Activated CD4-positive, alpha-beta memory T cell treated with anti-CD3 and anti-CD28 coated beads, Interleukin-2, amount 10 ng/mL, durations not matched to agents 7 days and 5 days (primary cell): ENCODE results near the gene NEU3. TPM values are rescaled to one million over a fixed set of nuclear protein-coding genes. Genes with fewer than 3 reads are reported as not detected.
"Not testable (repeated sequence)": the region's sequence is repeated elsewhere in the genome, so short reads cannot be mapped to it uniquely, and the experiment has no call there.

Source experiments
- CTCF ChIA-PET: fragments of 350-600 bp; sonication (Branson Sonifier 250); formaldehyde crosslinking; loops from one replicate; lab custom pipeline; 2021; ENCODE audit warnings: antibody characterized with exemption, inconsistent platforms; lab: Charles Lee
- POLR2A ChIA-PET: fragments of 350-600 bp; sonication (Branson Sonifier 250); formaldehyde crosslinking; loops from one replicate; lab custom pipeline; 2021; ENCODE audit warnings: antibody characterized with exemption; lab: Charles Lee
- DNase-seq: peaks from one replicate; pipeline ENCODE4 v3.0.0-alpha.2; 2020
- H3K27ac Mint-ChIP-seq: one replicate; pipeline ENCODE4 v1.8.0; 2021; ENCODE audit warnings: mild to moderate bottlenecking, mixed read lengths
- H3K27me3 Mint-ChIP-seq: one replicate; pipeline ENCODE4 v1.8.0; 2021; ENCODE audit warnings: mixed read lengths
- H3K36me3 Mint-ChIP-seq: one replicate; pipeline ENCODE4 v1.8.0; 2021; ENCODE audit warnings: low read depth, mixed read lengths
- H3K4me1 Mint-ChIP-seq: one replicate; pipeline ENCODE4 v1.8.0; 2021; ENCODE audit warnings: mixed read lengths
- H3K4me3 Mint-ChIP-seq: one replicate; pipeline ENCODE4 v1.8.0; 2021; ENCODE audit warnings: mild to moderate bottlenecking, mixed read lengths
- H3K9me3 Mint-ChIP-seq: one replicate; pipeline ENCODE4 v1.8.0; 2021; ENCODE audit warnings: mixed read lengths
- total RNA-seq, 2 experiments: library from RNA; stranded (reverse); gene quantifications; one replicate each; pipeline ENCODE4 v1.2.3, GENCODE V29; 2021

Gene NEU3
- total RNA-seq, 2 experiments from 2014 or later = 11.5 to 12.6 TPM

- Mint-ChIP-seq H3K4me1 (peaks cover 3% of the 10 kb centered on the region), H3K36me3 (no peaks in the 10 kb centered on the region), H3K27me3 (no peaks in the 10 kb centered on the region), H3K27ac (no peak overlapping the region), H3K9me3 (no peaks in the 10 kb centered on the region), H3K4me3 (no peak overlapping the region)
- ChIA-PET CTCF (interaction anchor here (4.0 kb wide), 1 partner anchor 103 kb away, joined by 31 read pairs; no protein-coding TSS in a partner anchor), POLR2A (no interaction called here)
- no peak for DNase-seq
Measured at GRCh38 chr11:75033916-75034315, 45.2 kb downstream of the NEU3 start.

GRCh38 chr11:75035256-75035655 lies 46.5 kb downstream of the NEU3 start:
- Mint-ChIP-seq H3K4me3 (no peak overlapping the region), H3K36me3 (no peaks in the 10 kb centered on the region), H3K4me1 (peaks cover 3% of the 10 kb centered on the region), H3K27me3 (no peaks in the 10 kb centered on the region), H3K27ac (no peak overlapping the region), H3K9me3 (no peaks in the 10 kb centered on the region)
- ChIA-PET CTCF (interaction anchor here (1.3 to 1.7 kb wide), 2 partner anchors 13 to 108 kb away, joined by 3 to 5 read pairs; no protein-coding TSS in a partner anchor), POLR2A (no interaction called here)
- DNase-seq = no peak

GRCh38 chr11:75035911-75036565 lies 47.3 kb downstream of the NEU3 start:
- Mint-ChIP-seq H3K27me3 (peaks cover under 1% of the 10 kb centered on the region), H3K4me1 (peaks cover 3% of the 10 kb centered on the region), H3K36me3 (no peaks in the 10 kb centered on the region), H3K4me3 (no peak overlapping the region), H3K27ac (no peak overlapping the region), H3K9me3 (no peaks in the 10 kb centered on the region)
- no peak for DNase-seq
- POLR2A ChIA-PET = interaction anchor here (0.7 kb wide), 1 partner anchor 22 kb away, joined by 3 read pairs; no protein-coding TSS in a partner anchor
- CTCF ChIA-PET = interaction anchor here (1.1 to 1.7 kb wide), 3 partner anchors 13 to 206 kb away, joined by 3 to 5 read pairs (median 3); no protein-coding TSS in a partner anchor

GRCh38 chr11:75040167-75040770 lies 51.5 kb downstream of the NEU3 start:
- ChIA-PET CTCF (no interaction called here), POLR2A (no interaction called here)
- Mint-ChIP-seq H3K27ac (no peak overlapping the region), H3K4me1 (peaks cover 3% of the 10 kb centered on the region), H3K9me3 (no peaks in the 10 kb centered on the region), H3K36me3 (no peaks in the 10 kb centered on the region), H3K4me3 (no peak overlapping the region), H3K27me3 (peaks cover 12% of the 10 kb centered on the region)
- DNase-seq = no peak

- Mint-ChIP-seq H3K9me3 (no peaks in the 10 kb centered on the region), H3K4me1 (no peaks in the 10 kb centered on the region), H3K4me3 (no peak overlapping the region), H3K36me3 (no peaks in the 10 kb centered on the region), H3K27me3 (peaks cover 12% of the 10 kb centered on the region), H3K27ac (no peak overlapping the region)
- POLR2A ChIA-PET = no interaction called here
- CTCF ChIA-PET = no interaction called here
- no peak for DNase-seq
Measured at GRCh38 chr11:75041263-75041662, 52.5 kb downstream of the NEU3 start.

- H3K27ac Mint-ChIP-seq, H3K9me3 Mint-ChIP-seq, DNase-seq, POLR2A ChIA-PET, H3K36me3 Mint-ChIP-seq, H3K4me1 Mint-ChIP-seq, H3K4me3 Mint-ChIP-seq, CTCF ChIA-PET: not testable (repeated sequence)
- H3K27me3 Mint-ChIP-seq = peaks cover 12% of the 10 kb centered on the region
Measured at GRCh38 chr11:75041821-75042220, 53.1 kb downstream of the NEU3 start.

GRCh38 chr11:75044381-75045170 lies 55.8 kb downstream of the NEU3 start:
- H3K27me3 Mint-ChIP-seq = peaks cover 18% of the 10 kb centered on the region
- POLR2A ChIA-PET, H3K36me3 Mint-ChIP-seq, H3K27ac Mint-ChIP-seq, H3K4me3 Mint-ChIP-seq, H3K9me3 Mint-ChIP-seq, CTCF ChIA-PET, H3K4me1 Mint-ChIP-seq, DNase-seq: not testable (repeated sequence)

- H3K9me3 Mint-ChIP-seq, H3K27ac Mint-ChIP-seq, DNase-seq, CTCF ChIA-PET, H3K4me3 Mint-ChIP-seq, H3K36me3 Mint-ChIP-seq, H3K4me1 Mint-ChIP-seq, POLR2A ChIA-PET: not testable (repeated sequence)
- H3K27me3 Mint-ChIP-seq = peaks cover 24% of the 10 kb centered on the region
Measured at GRCh38 chr11:75046668-75047067, 57.9 kb downstream of the NEU3 start.

GRCh38 chr11:75047191-75047590 lies 58.5 kb downstream of the NEU3 start:
- POLR2A ChIA-PET = no interaction called here
- H3K4me3 Mint-ChIP-seq = no peak overlapping the region
- no peak overlapping the region for H3K27ac Mint-ChIP-seq
- CTCF ChIA-PET = no interaction called here
- DNase-seq = no peak
- peaks cover 22% of the 10 kb centered on the region for H3K27me3 Mint-ChIP-seq
- no peaks in the 10 kb centered on the region for H3K9me3 Mint-ChIP-seq
- no peaks in the 10 kb centered on the region for H3K4me1 Mint-ChIP-seq
- H3K36me3 Mint-ChIP-seq = no peaks in the 10 kb centered on the region

GRCh38 chr11:75049501-75050266 lies 61.0 kb downstream of the NEU3 start:
- POLR2A ChIA-PET, DNase-seq, CTCF ChIA-PET, H3K4me1 Mint-ChIP-seq, H3K9me3 Mint-ChIP-seq, H3K27ac Mint-ChIP-seq, H3K4me3 Mint-ChIP-seq, H3K36me3 Mint-ChIP-seq: not testable (repeated sequence)
- H3K27me3 Mint-ChIP-seq = peaks cover 33% of the 10 kb centered on the region

GRCh38 chr11:75050516-75050915 lies 61.8 kb downstream of the NEU3 start:
- ChIA-PET CTCF (no interaction called here), POLR2A (no interaction called here)
- Mint-ChIP-seq H3K27me3 (peaks cover 33% of the 10 kb centered on the region), H3K4me3 (no peak overlapping the region), H3K27ac (no peak overlapping the region), H3K4me1 (no peaks in the 10 kb centered on the region), H3K9me3 (peaks cover 9% of the 10 kb centered on the region), H3K36me3 (no peaks in the 10 kb centered on the region)
- no peak for DNase-seq

- Mint-ChIP-seq H3K9me3 (peaks cover 9% of the 10 kb centered on the region), H3K4me1 (no peaks in the 10 kb centered on the region), H3K27ac (no peak overlapping the region), H3K4me3 (no peak overlapping the region), H3K27me3 (peaks cover 33% of the 10 kb centered on the region), H3K36me3 (no peaks in the 10 kb centered on the region)
- DNase-seq = no peak
- ChIA-PET CTCF (no interaction called here), POLR2A (no interaction called here)
Measured at GRCh38 chr11:75051043-75051442, 62.3 kb downstream of the NEU3 start.

GRCh38 chr11:75052457-75052856 lies 63.7 kb downstream of the NEU3 start:
- CTCF ChIA-PET = no interaction called here
- Mint-ChIP-seq H3K36me3 (no peaks in the 10 kb centered on the region), H3K9me3 (peaks cover 9% of the 10 kb centered on the region), H3K4me1 (no peaks in the 10 kb centered on the region), H3K27me3 (peaks cover 33% of the 10 kb centered on the region), H3K4me3 (no peak overlapping the region), H3K27ac (no peak overlapping the region)
- DNase-seq = no peak
- POLR2A ChIA-PET = no interaction called here
